ENCODE data around the gene PCDHGC5.

Gene PCDHGC5

DNA sequence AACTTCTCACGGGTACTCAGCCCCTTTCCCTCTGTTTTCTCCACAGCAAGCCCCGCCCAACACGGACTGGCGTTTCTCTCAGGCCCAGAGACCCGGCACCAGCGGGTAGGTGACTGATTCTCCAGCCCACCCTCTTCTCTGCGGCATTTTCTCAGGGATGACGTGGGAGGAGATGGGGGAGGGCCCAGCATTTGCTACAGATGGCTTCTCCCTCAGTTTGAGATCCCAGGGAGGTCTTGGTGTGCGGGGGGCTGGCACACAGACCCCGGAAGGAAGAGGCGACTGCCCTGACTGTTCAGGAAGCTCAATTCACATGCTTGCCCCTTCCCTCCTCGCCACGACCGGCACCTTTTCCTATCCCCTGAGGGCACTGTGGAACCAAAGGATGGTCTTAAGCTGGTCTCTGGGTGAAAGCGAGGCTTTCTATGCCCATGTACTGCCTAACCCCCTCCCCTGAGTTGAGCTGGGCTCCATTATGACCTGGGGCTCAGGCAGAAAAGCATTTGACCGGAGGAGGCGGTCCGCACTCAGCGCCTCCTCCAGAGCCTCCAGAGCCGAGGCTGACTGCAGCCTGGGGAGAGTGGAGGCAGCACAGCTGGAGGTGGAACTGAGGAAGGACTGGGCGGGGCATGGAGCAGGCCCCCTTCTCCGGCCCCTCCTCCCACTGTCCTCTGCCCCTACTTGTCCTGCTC, 6.0 kb downstream of the PCDHGC5 start:
- TF ChIP-seq ZC3H10 (CRISPR knock-in tag; IDR thresholded peaks at IDR 0.05) = no peak
- no peak for TF ChIP-seq TCF4 (CRISPR knock-in tag; IDR thresholded peaks at IDR 0.05; ENCODE audit: borderline replicate concordance)
- TF ChIP-seq TOX (CRISPR knock-in tag; IDR thresholded peaks at IDR 0.05; ENCODE audit: borderline replicate concordance) = no peak
- TF ChIP-seq SNAI2 (CRISPR knock-in tag; IDR thresholded peaks at IDR 0.05) = no peak
- no peak for TF ChIP-seq PPARA (CRISPR knock-in tag; IDR thresholded peaks at IDR 0.05; ENCODE audit: borderline replicate concordance)
- TF ChIP-seq ZNF565 (CRISPR knock-in tag; conservative IDR thresholded peaks at IDR 0.05; ENCODE audit: low read depth) = no peak
- TF ChIP-seq BACH2 (CRISPR knock-in tag; IDR thresholded peaks at IDR 0.05; ENCODE audit: borderline replicate concordance) = no peak
- no peak for TF ChIP-seq RARB (CRISPR knock-in tag; IDR thresholded peaks at IDR 0.05)
- no peak for TF ChIP-seq CSRNP3 (CRISPR knock-in tag; IDR thresholded peaks at IDR 0.05)
- TF ChIP-seq ZNF70 (CRISPR knock-in tag; IDR thresholded peaks at IDR 0.05) = no peak
- no peak for TF ChIP-seq GLIS3 (CRISPR knock-in tag; IDR thresholded peaks at IDR 0.05)
- TF ChIP-seq ZFP3 (CRISPR knock-in tag; IDR thresholded peaks at IDR 0.05) = no peak
- TF ChIP-seq PATZ1 (CRISPR knock-in tag; IDR thresholded peaks at IDR 0.05; ENCODE audit: borderline replicate concordance) = no peak
- TF ChIP-seq ARNTL (CRISPR knock-in tag; IDR thresholded peaks at IDR 0.05; ENCODE audit: borderline replicate concordance, low read depth) = no peak
- no peak for TF ChIP-seq ESRRG (CRISPR knock-in tag; IDR thresholded peaks at IDR 0.05)

DNA sequence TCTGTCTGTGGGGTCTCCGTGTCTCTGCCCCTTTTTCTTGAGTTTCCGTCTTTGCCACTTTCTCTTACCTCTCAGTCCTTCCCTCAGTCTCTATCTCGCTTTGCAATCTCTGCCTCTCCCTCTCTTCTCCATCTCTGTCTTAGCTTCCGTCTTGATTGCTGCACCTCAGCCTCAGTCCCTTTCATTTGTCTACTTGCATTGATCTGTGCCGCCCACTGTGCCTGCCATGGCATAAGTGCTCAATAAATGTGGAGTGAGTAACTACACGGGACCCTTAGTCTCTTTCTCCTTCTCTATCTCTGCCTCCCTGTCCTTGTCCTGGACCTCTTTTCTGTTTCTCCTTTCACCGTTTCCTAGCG, 6.6 kb downstream of the PCDHGC5 start:
- no peak for ATAC-seq
- TF ChIP-seq ZNF565 (CRISPR knock-in tag; conservative IDR thresholded peaks at IDR 0.05; ENCODE audit: low read depth) (no peak), ZNF70 (CRISPR knock-in tag; IDR thresholded peaks at IDR 0.05) (no peak), BACH2 (CRISPR knock-in tag; IDR thresholded peaks at IDR 0.05; ENCODE audit: borderline replicate concordance) (no peak), ZFP30 (CRISPR knock-in tag; IDR thresholded peaks at IDR 0.05) (no peak), OSR1 (CRISPR knock-in tag; IDR thresholded peaks at IDR 0.05) (no peak), ZFP3 (CRISPR knock-in tag; IDR thresholded peaks at IDR 0.05) (no peak), PATZ1 (CRISPR knock-in tag; IDR thresholded peaks at IDR 0.05; ENCODE audit: borderline replicate concordance) (no peak), CSRNP3 (CRISPR knock-in tag; IDR thresholded peaks at IDR 0.05) (no peak), ZC3H10 (CRISPR knock-in tag; IDR thresholded peaks at IDR 0.05) (no peak), SNAI2 (CRISPR knock-in tag; IDR thresholded peaks at IDR 0.05) (no peak)

More for the DNA sequence above, 6.0 kb downstream of the PCDHGC5 start:
- no peak for ATAC-seq

GRCh38 chr5:141496038-141496437, 7.2 kb downstream of the PCDHGC5 start:
- no peak for TF ChIP-seq ZFP30 (CRISPR knock-in tag; IDR thresholded peaks at IDR 0.05)
- TF ChIP-seq GLIS3 (CRISPR knock-in tag; IDR thresholded peaks at IDR 0.05) = no peak
- no peak for TF ChIP-seq BACH2 (CRISPR knock-in tag; IDR thresholded peaks at IDR 0.05; ENCODE audit: borderline replicate concordance)
- no peak for TF ChIP-seq TCF4 (CRISPR knock-in tag; IDR thresholded peaks at IDR 0.05; ENCODE audit: borderline replicate concordance)
- no peak for TF ChIP-seq OSR1 (CRISPR knock-in tag; IDR thresholded peaks at IDR 0.05)
- TF ChIP-seq ZNF565 (CRISPR knock-in tag; conservative IDR thresholded peaks at IDR 0.05; ENCODE audit: low read depth) = no peak
- no peak for TF ChIP-seq ISL1 (CRISPR knock-in tag; IDR thresholded peaks at IDR 0.05)
- TF ChIP-seq PPARA (CRISPR knock-in tag; IDR thresholded peaks at IDR 0.05; ENCODE audit: borderline replicate concordance) = no peak
- no peak for TF ChIP-seq ZNF70 (CRISPR knock-in tag; IDR thresholded peaks at IDR 0.05)
- no peak for TF ChIP-seq TOX (CRISPR knock-in tag; IDR thresholded peaks at IDR 0.05; ENCODE audit: borderline replicate concordance)
- no peak for TF ChIP-seq ZFP3 (CRISPR knock-in tag; IDR thresholded peaks at IDR 0.05)
- no peak for TF ChIP-seq SNAI2 (CRISPR knock-in tag; IDR thresholded peaks at IDR 0.05)
- no peak for TF ChIP-seq CSRNP3 (CRISPR knock-in tag; IDR thresholded peaks at IDR 0.05)
- no peak for TF ChIP-seq ZC3H10 (CRISPR knock-in tag; IDR thresholded peaks at IDR 0.05)
- TF ChIP-seq, protein P1, sequence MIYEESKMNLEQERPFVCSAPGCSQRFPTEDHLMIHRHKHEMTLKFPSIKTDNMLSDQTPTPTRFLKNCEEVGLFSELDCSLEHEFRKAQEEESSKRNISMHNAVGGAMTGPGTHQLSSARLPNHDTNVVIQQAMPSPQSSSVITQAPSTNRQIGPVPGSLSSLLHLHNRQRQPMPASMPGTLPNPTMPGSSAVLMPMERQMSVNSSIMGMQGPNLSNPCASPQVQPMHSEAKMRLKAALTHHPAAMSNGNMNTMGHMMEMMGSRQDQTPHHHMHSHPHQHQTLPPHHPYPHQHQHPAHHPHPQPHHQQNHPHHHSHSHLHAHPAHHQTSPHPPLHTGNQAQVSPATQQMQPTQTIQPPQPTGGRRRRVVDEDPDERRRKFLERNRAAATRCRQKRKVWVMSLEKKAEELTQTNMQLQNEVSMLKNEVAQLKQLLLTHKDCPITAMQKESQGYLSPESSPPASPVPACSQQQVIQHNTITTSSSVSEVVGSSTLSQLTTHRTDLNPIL (CRISPR knock-in tag; IDR thresholded peaks at IDR 0.05; ENCODE audit: low read depth) = no peak
- TF ChIP-seq ARNTL (CRISPR knock-in tag; IDR thresholded peaks at IDR 0.05; ENCODE audit: borderline replicate concordance, low read depth) = no peak
- TF ChIP-seq ESRRG (CRISPR knock-in tag; IDR thresholded peaks at IDR 0.05) = no peak
- no peak for TF ChIP-seq ZNF8 (CRISPR knock-in tag; IDR thresholded peaks at IDR 0.05)
- no peak for TF ChIP-seq RARB (CRISPR knock-in tag; IDR thresholded peaks at IDR 0.05)
- TF ChIP-seq, protein P2, sequence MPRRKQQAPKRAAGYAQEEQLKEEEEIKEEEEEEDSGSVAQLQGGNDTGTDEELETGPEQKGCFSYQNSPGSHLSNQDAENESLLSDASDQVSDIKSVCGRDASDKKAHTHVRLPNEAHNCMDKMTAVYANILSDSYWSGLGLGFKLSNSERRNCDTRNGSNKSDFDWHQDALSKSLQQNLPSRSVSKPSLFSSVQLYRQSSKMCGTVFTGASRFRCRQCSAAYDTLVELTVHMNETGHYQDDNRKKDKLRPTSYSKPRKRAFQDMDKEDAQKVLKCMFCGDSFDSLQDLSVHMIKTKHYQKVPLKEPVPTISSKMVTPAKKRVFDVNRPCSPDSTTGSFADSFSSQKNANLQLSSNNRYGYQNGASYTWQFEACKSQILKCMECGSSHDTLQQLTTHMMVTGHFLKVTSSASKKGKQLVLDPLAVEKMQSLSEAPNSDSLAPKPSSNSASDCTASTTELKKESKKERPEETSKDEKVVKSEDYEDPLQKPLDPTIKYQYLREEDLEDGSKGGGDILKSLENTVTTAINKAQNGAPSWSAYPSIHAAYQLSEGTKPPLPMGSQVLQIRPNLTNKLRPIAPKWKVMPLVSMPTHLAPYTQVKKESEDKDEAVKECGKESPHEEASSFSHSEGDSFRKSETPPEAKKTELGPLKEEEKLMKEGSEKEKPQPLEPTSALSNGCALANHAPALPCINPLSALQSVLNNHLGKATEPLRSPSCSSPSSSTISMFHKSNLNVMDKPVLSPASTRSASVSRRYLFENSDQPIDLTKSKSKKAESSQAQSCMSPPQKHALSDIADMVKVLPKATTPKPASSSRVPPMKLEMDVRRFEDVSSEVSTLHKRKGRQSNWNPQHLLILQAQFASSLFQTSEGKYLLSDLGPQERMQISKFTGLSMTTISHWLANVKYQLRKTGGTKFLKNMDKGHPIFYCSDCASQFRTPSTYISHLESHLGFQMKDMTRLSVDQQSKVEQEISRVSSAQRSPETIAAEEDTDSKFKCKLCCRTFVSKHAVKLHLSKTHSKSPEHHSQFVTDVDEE (CRISPR knock-in tag; IDR thresholded peaks at IDR 0.05) = no peak
- ATAC-seq = no peak

Data from SK-N-SH treated with all-trans-retinoic acid at 6 μM for 48 hours (cell line).